ENCODE results near the gene GFPT2. TPM values are rescaled to one million over a fixed set of nuclear protein-coding genes. Genes with fewer than 3 reads are reported as not detected.

Gene GFPT2
- polyA plus RNA-seq, 3 donors = 3.4 to 149 (median 83.0) TPM

DNA sequence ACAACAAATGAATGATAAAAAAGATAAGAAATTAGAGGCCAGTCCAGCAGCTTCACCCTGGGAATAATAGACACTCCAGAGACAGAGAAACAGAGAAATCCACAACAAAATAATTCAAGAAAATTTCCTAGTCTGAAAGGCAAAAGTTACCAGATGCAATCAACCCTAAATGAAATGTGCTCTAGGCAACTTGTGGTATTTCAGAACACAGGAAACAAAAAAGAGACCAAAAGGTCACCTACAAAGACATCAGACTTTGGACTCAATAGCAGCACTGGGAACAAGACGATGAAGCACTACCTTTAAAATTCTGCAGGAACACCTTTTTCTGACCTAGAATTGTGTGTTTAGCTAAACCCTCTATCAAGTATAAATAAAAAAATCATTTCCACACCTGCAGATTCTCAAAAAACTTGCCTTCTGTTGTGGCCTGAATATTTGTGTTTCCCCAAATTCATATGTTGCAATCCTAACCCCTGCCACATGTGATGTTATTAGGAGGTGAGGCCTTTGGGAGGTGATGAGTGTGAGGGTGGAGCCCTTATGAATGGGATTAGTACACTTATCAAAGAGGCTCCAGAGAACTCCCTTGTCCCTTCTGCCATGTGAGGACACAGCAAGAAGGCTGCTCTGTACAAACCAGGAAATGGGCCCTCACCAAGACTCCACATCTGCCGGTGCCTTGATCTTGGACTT lies 55.4 kb downstream of the GFPT2 start:
- WGBS, 3 donors = 83 to 94% (median 83%) methylated on average over 2 of the region's 2 CpGs
- H3K27ac ChIP-seq (ENCODE audit: low read depth, low read length) = no peak overlapping the region

DNA sequence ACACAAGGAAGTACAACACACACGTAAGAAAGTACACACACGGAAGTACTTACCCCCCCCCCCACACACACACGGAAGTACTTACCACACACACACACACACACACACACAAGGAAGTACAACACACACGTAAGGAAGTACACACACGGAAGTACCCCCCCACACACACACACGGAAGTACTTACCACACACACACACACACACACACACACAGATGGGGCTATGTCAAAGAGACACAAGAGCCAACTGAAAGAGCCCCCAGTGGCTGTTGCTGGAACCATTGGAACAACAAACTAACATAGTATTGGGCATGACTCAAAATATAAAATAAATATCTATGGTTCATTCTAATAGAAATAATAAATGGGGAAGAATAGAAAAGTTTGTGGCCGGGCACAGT lies 56.4 kb downstream of the GFPT2 start:
- H3K27ac ChIP-seq (ENCODE audit: low read depth, low read length) = no peak overlapping the region
- 43 to 67% (median 49%) methylated on average over 7 of the region's 7 CpGs for WGBS, 3 donors

DNA sequence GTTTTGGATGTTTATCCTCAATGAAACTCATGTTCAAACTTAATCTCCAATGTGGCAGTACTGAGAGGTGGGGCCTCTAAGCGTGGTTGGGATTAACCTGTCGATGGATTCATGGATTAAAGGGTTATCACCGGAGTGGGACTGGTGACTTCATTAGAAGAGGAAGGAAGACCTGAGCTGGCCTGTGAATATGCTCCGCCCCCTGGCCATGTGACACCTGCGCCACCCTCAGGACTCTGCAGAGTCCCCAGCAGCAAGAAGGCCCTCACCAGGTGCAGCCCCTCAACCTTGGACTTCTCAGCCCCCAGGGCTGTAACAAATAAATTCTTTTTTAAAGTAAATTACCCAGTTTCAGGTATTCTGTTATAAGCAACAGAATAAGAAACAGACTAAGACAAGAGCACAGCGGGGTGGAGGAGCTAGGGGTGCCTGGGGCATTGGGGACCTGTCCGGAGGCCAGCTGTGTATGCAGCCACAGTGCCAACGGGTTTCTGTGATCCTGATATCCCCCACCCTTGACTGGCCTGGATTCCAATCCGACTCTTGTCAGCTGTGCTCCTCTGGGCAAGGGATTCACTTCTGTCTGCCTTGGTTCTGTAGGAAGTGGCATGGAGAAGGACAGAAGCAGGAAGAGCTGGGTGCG lies 58.1 kb downstream of the GFPT2 start:
- no peak overlapping the region for H3K27ac ChIP-seq (ENCODE audit: low read depth, low read length)
- WGBS, 3 donors = 87 to 90% (median 88%) methylated on average over 10 of the region's 10 CpGs

DNA sequence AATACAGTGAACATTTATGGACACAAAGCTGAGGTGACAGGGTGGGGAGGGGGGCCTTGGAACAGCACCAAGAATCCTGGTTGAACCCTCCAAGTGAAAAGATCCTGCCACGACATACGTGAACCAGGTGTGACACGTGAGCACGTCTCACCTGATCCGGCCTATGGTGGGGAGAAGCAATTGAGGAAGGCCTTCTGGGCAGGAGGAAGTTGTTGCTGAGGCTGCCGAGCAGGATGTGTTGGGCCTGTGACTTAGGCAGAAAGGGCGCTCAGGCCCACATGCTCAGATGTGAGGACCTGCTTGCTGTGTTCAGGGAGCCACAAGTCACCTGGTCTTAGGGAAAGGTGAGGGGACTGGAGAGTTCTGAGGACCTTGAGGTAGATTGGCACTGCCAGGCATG lies 58.7 kb downstream of the GFPT2 start:
- no peak overlapping the region for H3K27ac ChIP-seq (ENCODE audit: low read depth, low read length)
- 59 to 80% (median 72%) methylated on average over 7 of the region's 7 CpGs for WGBS, 3 donors

DNA sequence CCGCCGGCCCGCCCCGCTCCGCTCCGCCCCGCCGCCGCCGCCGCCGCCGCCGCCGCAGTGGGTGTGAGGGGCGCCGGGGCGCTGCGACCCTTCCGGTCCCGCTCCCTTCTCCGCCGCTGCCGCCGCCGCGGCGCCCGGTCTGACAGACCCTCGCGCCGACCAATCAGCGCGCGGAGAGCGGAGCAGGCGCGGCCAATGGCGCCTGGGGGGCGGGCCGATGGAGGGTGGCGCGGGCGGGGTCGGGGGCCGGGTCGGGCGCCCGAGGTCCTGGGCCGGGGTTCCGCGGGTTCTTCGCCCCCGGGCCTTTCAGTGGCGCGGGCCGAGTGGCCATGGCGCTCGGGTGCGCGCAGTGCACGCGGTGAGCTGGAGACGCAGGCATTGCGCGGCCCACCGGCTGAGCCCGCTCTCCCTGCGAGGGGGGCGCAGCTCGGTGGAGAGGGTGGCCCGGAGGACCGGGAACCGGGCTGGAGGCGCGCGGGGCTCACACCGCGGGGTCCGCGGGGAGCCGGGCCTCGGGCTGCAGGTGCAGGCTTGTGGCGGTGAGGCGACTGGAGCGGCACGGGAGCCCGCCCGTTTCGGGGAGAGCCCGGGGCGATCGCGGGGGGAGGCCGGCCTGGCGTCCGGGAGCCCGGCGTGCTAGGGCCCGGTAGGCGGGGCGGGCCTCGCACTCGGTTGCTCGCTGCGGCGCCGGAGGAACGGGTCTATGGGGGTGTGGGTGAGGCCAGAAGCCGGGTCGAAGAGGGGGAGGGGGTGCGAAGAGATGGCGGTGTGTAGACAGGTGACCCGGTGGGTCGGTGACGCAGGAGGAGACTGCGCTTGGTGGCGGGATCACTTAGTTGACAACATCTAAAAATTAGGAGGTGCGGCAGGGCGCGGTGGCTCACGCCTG lies 60.9 kb downstream of the GFPT2 start, which contains the start of gene MAPK9:
Gene MAPK9 (minus strand): TSS at position 141 of the 889 bp plus-strand sequence. CDS start 11,522 bp downstream, outside the sequence.
- no peak within 1 kb of the TSS for H3K27ac ChIP-seq (ENCODE audit: low read depth, low read length)
- WGBS, 3 donors = 0 to 1% (median 0%) methylated on average over 62 to 122 of the region's 122 CpGs

DNA sequence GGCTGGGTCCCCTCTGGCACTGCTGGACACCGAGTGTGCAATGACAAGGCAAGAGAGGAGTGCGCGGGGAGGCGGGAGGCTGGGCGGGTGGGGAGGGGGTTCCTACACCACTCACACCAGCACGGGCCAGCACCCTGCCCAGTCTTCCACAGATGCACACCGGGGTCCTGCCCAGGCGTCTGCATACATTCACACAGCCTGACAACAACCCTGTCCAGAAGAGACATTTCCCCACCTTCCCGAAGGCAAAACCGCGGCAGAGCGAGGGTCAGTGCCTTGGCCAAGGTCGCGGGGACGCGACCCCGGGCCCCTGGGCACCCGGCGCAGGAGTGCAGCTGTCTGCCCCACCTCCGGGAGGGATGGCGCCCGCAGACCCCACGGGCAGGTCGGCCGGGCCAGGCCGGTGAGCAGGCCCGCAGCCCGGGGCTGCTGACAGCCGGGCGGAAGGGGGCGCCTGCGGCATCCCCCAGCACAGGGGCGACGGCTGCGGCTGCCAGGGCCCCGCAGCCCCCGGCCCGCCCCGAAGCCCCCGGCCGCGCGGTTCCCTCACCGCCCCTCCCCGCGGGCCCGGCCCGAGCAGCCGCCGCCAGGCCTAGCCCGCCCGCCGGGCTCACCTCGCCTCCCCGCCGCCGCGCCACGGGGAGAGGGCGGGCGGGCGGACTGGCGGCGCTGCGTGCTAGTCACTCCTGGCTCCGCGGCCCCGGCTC lies 61.7 kb downstream of the GFPT2 start:
- 0 to 1% (median 0%) methylated on average over 35 to 68 of the region's 68 CpGs for WGBS, 3 donors
- H3K27ac ChIP-seq (ENCODE audit: low read depth, low read length) = no peak overlapping the region

DNA sequence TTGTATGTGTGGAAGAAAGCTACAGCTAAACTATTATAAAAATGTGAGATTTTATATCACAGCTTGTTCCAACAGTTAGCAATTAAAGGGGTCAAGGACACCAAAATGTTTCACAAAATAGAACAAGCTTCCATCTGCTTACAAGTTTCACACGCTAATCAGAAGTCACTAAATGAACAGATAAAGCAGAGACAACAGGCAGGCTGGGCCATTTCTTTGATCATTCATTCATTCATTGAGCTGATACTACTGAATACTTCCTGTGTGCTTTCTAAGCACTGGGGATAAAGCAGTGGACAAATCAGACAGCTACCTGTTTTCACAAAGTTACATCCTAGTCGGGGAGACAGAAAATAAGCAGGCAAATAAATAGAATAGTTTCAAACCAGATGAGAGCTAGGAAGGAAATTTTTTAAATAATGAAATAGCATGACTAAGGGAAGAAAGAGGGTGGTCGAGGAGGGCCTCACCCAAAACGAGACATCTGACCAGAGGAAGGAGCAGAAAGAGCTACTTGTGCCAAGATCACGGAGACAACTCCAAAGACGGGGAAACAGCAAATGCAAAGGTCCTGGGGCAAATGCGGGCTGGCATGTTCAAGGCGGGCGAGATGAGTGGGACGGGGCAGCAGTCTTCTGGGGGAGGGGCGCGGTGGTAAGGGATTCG lies 62.4 kb downstream of the GFPT2 start:
- no peak overlapping the region for H3K27ac ChIP-seq (ENCODE audit: low read depth, low read length)
- 11 to 24% (median 21%) methylated on average over 13 of the region's 13 CpGs for WGBS, 3 donors

DNA sequence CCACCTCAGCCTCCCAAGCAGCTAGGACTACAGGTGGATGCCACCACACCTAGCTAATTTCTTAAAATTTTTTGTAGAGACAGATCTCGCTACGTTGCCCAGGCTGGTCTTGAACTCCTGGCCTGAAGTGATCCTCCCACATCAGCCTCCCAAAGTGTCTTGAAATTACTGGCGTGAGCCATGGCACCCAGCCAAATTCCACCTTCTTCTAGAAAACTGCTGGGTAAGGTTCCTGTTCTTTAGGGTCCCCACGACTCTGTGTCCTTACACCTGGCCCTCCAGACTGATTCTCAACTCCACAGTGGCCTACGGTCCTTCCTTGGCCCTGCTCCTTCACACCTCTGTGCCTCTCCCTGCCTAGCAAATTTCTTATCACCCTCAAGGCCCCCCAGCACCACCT lies 63.2 kb downstream of the GFPT2 start:
- WGBS, 3 donors = 46 to 88% (median 81%) methylated on average over 5 of the region's 5 CpGs
- no peak overlapping the region for H3K27ac ChIP-seq (ENCODE audit: low read depth, low read length)

DNA sequence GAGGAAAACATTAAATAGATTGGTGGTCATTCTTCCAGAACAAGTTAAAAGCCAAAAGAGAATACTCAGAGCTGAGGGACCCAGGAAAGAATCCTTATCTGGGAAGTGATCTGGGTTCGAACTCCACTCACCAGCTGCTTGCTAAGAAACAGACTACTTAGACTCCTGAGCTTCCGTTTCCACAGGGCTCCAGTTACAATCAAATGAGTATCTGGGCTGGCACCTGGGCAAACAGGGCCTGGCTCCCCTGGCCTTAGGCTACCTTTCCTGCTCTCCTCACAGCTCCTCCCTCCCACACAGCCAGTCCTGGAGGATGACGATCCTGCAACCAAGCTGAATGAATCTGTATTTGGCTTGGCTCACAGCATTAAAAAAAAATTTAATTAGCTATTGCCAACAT lies 63.7 kb downstream of the GFPT2 start:
- no peak overlapping the region for H3K27ac ChIP-seq (ENCODE audit: low read depth, low read length)
- 33 to 80% (median 79%) methylated on average over 3 of the region's 3 CpGs for WGBS, 3 donors

DNA sequence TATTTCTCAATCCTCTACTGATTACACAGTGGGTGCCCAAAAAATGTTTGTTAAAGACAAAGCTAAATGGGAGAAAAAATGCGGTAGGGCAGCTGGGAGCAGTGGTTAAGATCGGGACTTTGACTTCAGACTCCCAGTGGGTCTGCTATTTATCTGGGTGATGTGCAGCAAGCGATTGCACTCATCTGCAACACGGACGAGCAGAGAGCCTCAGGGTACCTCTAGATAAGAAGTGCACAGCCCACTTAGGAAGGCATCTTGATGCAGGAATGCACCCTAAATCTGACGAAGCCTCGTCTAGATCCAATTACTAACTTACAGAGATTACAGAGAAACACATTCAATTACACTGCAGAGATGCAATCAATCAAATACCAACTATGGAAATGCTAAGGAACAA lies 65.3 kb downstream of the GFPT2 start:
- 25 to 83% (median 82%) methylated on average over 7 of the region's 7 CpGs for WGBS, 3 donors
- no peak overlapping the region for H3K27ac ChIP-seq (ENCODE audit: low read depth, low read length)

DNA sequence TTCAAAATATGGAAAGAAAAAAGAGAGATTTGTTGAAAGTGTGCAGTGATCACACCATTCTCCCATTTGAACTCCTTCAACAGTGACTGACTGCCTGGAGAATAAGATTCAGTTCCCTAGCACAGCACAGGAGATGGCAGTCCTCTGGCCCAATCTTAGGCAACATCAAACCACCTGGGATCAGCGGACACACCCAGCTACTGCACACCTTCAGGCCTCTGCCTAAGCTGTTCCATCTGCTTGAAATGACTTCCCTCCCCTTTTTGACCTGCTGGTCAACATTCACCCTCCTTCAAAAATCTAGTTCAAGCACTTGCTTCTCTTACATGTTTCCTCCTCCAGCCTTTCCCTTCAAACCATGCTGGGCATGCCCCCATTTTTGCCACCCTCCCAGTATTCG lies 65.7 kb downstream of the GFPT2 start:
- WGBS, 3 donors = 33 to 95% (median 94%) methylated on average over 2 of the region's 2 CpGs
- no peak overlapping the region for H3K27ac ChIP-seq (ENCODE audit: low read depth, low read length)

DNA sequence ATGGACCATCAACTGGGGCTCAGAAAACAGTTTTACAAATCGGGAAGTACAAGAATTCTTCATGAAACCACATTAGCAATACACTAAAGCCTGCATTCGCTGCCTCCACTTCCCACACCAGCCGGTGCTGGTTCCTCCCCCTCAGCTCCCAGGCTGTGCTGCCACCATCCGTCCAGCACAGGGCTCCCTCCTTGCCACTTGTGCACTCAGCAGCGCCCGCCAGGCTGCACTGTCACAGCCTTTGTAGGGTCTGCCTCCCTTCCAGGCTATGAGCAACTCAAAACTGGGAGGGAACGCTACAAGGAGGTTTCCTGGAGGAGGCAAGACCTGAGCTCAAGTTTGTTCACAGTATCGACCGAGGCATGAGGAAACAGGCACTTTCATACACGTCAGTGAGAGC lies 69.0 kb downstream of the GFPT2 start:
- no peak overlapping the region for H3K27ac ChIP-seq (ENCODE audit: low read depth, low read length)
- WGBS, 3 donors = 60 to 82% (median 76%) methylated on average over 10 of the region's 10 CpGs

DNA sequence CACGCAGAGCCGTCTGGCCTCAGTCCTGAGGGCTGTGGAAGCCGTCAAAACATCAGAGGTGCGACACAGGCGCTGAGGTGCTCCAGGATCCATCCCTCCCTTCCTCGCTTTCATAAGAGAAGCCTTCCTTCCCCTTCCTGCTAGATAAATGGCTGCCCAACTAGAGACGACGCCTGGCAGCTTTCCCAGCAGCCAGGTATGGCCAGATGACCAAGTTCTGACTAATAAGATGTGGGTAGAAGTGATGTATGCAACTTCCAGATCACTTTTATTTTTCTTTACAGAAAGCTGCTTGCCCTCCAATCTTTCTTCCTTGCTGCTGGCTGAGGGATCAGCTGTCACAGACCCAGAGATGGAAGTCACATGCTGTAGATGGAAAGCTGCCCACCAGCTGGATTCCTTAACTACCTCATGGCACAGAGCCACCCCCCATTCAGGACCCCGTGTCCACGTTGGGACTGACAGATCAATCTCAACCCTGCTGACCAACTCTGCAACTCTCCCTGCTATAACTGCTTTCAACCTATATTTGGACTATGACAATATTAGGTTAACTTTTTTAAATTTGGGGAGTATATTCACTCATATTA lies 70.0 kb downstream of the GFPT2 start:
- H3K27ac ChIP-seq (ENCODE audit: low read depth, low read length) = no peak overlapping the region
- WGBS, 3 donors = 62 to 71% (median 63%) methylated on average over 10 of the region's 10 CpGs

DNA sequence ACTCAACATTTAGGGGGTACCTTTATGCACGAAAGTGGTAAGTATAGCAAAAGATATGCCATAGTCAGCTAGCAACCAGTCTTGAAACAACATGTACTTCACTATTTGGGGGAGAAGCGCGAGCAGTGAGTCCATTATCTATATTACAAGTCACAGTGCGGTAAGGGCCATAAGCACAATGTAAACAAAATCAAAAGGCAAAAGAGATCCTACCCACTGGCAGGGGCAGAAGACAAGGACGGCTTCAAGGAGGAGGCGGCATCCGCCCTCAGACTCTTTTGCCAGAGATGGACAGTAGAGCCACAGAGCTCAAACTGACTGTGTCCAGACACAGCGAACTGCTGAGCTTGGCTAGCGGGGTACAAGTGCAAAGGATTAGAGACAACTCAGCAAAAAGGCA lies 70.9 kb downstream of the GFPT2 start:
- WGBS, 3 donors = 90 to 99% (median 98%) methylated on average over 9 of the region's 9 CpGs
- H3K27ac ChIP-seq (ENCODE audit: low read depth, low read length) = no peak overlapping the region

DNA sequence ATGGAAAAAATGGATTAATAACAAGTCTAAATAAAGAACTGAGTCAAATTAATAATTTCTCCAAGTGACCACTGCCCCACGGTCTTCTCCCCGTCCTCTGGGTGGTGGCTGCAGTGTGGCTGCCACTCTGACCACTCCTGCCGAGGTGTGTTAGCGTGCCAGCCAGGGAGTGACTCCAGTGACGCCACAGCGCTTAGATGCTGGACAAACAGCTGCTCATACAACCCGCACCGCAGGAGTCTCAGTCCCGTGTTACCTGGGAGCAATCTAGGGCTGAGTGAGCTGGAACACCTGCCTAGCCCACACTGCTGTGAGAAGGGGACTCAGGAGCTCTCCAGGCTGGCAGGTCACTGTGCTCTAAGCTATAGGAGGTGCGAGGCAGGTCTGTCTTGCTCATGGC lies 71.4 kb downstream of the GFPT2 start:
- 66 to 97% (median 94%) methylated on average over 10 of the region's 10 CpGs for WGBS, 3 donors
- H3K27ac ChIP-seq (ENCODE audit: low read depth, low read length) = no peak overlapping the region

DNA sequence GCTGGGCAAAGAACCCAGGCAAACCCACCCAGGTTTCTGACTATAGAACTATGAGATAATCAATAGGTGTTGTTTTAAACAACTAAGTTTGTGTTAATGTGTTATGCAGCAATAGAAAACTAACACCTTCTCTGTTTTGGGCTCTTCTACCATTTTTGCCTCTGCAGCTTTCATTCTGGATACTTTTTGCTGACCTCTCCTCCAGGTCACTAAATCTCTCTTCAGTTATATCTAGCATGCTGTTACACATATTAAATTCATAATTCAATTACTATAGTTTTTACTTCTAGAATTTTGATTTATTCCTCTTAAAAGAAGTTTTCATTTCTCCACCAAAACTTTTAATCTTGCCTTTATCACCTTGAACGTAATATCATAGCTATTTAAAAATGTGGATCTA lies 78.4 kb downstream of the GFPT2 start:
- 92 to 97% (median 93%) methylated on average over 1 of the region's 1 CpG for WGBS, 3 donors
- H3K27ac ChIP-seq (ENCODE audit: low read depth, low read length) = no peak overlapping the region

DNA sequence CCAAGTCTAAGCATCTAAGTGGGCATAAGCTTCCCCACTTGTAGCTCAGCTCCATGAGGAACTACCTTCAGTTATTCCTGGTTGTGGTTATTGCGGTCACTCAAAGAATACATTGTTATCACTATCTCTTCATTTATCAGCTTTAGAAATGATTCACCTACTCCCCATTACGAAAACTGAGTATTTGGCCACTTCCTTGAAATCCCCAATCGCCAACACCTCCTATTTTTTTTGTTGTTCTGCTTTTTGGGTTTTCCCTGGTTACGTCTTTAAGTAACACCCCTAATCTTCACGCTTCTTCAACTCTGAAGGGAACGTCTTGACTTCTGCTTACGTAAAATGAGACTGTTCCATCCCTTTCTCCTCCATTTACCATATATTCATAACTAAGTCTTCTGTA lies 81.9 kb downstream of the GFPT2 start:
- H3K27ac ChIP-seq (ENCODE audit: low read depth, low read length) = no peak overlapping the region
- WGBS, 3 donors = 65 to 83% (median 80%) methylated on average over 7 of the region's 7 CpGs

DNA sequence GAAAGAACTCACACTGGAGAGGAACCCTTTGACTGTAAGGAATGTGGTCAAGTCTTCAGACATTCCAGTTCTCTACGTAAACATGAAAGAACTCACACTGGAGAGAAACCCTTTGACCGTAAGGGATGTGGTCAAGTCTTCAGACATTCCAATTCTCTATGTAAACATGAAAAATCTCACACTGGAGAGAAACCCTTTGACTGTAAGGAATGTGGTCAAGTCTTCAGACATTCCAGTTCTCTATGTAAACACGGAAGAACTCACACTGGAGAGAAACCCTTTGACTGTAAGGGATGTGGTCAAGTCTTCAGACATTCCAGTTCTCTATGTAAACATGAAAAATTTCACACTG lies 93.9 kb downstream of the GFPT2 start:
- WGBS, 3 donors = 66 to 98% (median 95%) methylated on average over 3 of the region's 3 CpGs
- H3K27ac ChIP-seq (ENCODE audit: low read depth, low read length) = no peak overlapping the region

Measured in adipose tissue (tissue), 3 donors.